Measurements from ENCODE around the gene PPP2R3C. TPM values are rescaled to one million over a fixed set of nuclear protein-coding genes. Genes with fewer than 3 reads are reported as not detected.
A peak's percentile ranks its signal among the peaks of the same experiment; 100 is the strongest.
"Not testable (repeated sequence)": the region's sequence is repeated elsewhere in the genome, so short reads cannot be mapped to it uniquely, and the experiment has no call there.

PPP2R3C gene
- total RNA-seq, 1 experiment from 2014 or later = 24.2 TPM

DNA sequence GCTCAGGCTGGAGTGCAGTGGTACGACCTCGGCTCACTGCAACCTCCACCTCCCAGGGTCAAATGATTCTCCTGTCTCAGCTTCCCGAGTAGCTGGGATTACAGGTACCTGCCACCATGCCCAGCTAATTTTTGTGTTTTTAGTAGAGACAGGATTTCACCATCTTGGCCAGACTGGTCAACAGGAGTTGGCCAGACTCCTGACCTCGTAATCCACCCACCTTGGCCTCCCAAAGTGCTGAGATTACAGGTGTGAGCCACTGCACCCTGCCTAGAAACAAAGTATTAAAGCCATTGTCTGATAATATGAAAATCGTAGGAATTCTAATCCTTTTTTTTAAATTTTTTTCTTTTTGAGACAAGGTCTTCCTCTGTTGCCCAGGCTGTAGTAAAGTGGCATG, 56.1 kb downstream of the PPP2R3C start:
- DNase-seq (ENCODE audit: low read depth) = not testable (repeated sequence)

DNA sequence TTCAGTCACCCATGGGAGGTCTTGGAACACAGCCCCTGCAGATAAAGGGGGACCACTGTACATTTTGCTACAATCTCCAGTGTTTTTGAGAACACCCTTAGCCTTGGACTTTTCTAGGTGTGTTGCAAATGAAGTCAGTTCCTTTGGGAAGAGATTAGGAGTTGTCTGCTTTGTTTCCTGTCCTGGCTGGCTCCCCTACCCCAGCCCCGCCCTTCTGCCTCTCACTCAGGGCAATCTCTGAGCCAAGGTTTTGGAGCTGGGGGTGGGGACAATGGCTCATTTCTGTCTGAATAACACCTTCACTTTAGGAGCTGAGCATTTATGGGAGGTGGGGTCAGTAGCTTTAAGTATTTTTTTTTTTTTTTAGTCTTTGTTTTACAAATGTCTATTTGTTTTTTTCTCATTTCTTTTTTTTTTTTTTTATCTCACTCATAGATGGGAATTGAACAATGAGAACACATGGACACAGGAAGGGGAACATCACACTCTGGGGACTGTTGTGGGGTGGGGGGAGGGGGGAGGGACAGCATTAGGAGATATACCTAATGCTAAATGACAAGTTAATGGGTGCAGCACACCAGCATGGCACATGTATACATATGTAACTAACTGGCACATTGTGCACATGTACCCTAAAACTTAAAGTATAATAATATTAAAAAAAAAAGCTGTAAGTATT, 60.5 kb downstream of the PPP2R3C start:
- peak; percentile 48 for DNase-seq (ENCODE audit: low read depth)

GRCh38 chr14:35052637-35053036, 69.2 kb downstream of the PPP2R3C start:
- DNase-seq (ENCODE audit: low read depth) = no peak

- no peak for DNase-seq (ENCODE audit: low read depth)
These were observed 70.0 kb downstream of the PPP2R3C start for GRCh38 chr14:35051796-35052195.

GRCh38 chr14:35050652-35051051, 71.1 kb downstream of the PPP2R3C start:
- DNase-seq (ENCODE audit: low read depth) = peak; percentile 63

- DNase-seq (ENCODE audit: low read depth) = no peak
These were observed 73.7 kb downstream of the PPP2R3C start for GRCh38 chr14:35047976-35048513.

DNA sequence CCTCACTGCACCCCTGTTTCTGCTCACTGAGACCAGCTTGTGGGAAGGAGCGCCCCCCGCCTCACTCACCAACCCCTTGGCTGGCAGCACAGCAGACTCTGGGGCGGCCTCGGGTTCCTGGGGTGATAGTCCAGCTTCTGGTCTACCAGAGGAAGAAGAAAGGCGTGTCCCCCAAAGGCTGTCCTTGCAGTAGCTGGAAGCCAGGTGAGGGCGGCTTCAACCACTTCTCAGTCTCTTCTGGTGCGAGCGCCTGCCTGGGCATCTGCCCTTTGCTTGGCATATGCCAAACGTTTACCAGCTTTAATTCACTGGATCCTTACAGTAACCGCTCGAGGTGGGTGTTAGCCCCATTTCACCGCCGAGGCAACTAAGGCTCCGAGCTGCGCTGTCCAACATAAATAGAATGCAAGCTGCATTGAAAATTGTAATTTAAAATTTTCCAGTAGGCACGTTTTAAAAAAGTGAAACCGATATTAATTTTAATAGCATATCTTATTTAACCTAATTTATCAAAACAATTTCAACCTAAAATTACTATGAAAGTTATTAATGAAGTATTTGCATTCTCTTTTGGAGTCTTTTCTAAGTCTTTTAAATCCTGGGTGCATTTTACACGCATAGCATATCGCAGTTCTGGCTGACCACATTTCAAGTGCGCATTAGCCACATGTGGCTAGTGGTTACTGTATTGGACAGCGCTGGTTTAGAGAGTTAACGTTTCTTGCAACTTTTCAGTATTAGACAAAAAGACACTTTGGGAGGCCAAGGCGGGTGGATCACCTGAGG, 74.8 kb downstream of the PPP2R3C start:
- no peak for DNase-seq (ENCODE audit: low read depth)

GRCh38 chr14:35046048-35046750, 75.6 kb downstream of the PPP2R3C start, which contains the start of gene FAM177A1:
FAM177A1 (plus strand) TSS chr14:35046272; CDS start chr14:35046464, 192 bp downstream.
- peak; percentile 95 for DNase-seq (ENCODE audit: low read depth)

DNA sequence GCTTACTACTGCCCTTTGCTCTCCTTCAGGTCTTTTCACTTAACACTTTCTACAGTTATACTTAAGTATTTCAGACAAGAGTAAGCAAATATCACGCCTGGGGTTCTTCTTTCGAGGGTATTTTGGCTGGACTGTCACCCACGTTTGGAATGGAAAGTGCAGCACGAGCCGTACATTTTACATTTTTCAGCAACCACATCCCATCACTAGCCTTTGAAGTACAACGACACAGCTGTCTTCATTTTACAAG, 76.1 kb downstream of the PPP2R3C start:
- DNase-seq (ENCODE audit: low read depth) = no peak

GRCh38 chr14:35044939-35045797, 76.6 kb downstream of the PPP2R3C start:
- DNase-seq (ENCODE audit: low read depth) = no peak

DNA sequence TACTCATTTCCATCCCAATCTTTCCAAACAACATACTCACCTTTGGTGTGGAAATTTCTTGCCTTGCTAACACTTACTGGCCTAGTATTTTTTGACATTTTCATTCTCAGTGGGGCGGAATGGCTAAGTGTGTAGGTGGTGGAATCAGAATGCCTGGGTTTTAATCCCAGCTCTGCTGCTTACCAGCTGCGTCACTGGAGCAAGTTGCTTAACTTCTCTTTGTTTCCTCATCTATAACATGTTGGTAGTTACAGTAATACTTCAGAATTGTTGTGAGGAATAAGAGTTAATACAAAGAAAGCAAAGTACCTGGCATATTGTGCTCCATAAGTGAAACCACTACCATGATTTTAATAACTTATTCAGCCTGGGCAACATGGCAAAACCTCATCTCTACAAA, 78.7 kb downstream of the PPP2R3C start:
- DNase-seq (ENCODE audit: low read depth) = no peak

- DNase-seq (ENCODE audit: low read depth) = no peak
These were observed 79.2 kb downstream of the PPP2R3C start for GRCh38 chr14:35042632-35043031.

DNA sequence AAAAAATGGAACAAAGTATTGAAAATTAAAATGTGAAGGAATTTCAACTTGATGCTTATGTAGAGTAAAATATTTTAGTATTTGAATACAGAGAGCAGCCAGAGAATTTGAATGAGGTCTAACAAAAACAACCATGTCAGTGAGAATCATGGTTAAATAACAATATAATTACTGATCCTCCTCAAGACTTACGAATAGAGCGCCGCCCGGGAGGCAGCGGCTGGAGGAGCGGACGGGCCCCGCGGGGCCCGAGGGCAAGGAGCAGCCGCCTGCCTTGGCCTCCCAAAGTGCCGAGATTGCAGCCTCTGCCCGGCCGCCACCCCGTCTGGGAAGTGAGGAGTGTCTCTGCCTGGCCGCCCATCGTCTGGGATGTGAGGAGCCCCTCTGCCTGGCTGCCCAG, 83.5 kb downstream of the PPP2R3C start:
- not testable (repeated sequence) for DNase-seq (ENCODE audit: low read depth)

Other genes starting within 250 kb of the PPP2R3C start
- gene BAZ1A, start 246.6 kb downstream of the PPP2R3C start, total RNA-seq (2014; rRNA removed; shearing (Covaris generic)) = 24.5 and 27.4 TPM in 2 replicates
- gene SRP54, start 139.0 kb downstream of the PPP2R3C start, total RNA-seq (2014; rRNA removed; shearing (Covaris generic)) = 62.0 and 66.1 TPM in 2 replicates
- 32.7 and 47.5 TPM in 2 replicates for gene FAM177A1, start 75.7 kb downstream of the PPP2R3C start, total RNA-seq (2014; rRNA removed; shearing (Covaris generic))
- 28.0 and 33.3 TPM in 2 replicates for gene PRORP, start 562 bp upstream of the PPP2R3C start, total RNA-seq (2014; rRNA removed; shearing (Covaris generic))
- 343 and 354 TPM in 2 replicates for gene PSMA6, start 170.4 kb upstream of the PPP2R3C start, total RNA-seq (2014; rRNA removed; shearing (Covaris generic))